Stimulated activated CD4-positive, alpha-beta T cell treated with anti-CD3 and anti-CD28 coated beads, Interleukin-1b, Interleukin-23, amount 100 ng/mL, for 4 hours (primary cell): ENCODE measurements around the gene AGMO.
"Not testable (repeated sequence)": the region's sequence is repeated elsewhere in the genome, so short reads cannot be mapped to it uniquely, and the experiment has no call there.

Experiments used
- DNase-seq, 2 donors: peaks; one replicate each; pipeline ENCODE4 v3.0.0-alpha.2; 2020; ENCODE audit warnings: low read depth in 2 of 2

The AGMO gene

DNA sequence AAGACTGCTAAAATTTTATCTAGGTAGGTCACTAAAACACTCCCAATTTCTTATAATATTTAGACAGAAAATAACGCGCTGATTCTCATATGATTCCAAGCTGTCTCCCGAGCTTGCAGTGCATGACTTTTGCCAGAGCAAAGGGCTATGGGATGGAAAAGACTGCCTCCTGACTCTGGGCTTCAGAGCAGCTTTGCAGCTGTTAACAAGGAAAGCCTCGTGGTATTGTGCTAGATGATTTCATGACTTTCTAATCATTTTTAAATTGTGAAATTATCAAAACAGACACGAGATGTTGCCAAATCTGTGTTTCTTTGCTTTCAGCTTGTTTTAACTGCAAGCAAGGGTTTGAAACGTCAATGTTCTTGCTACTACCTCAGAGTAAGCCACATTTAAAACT lies 238.3 kb downstream of the AGMO start:
- no peak for DNase-seq

DNA sequence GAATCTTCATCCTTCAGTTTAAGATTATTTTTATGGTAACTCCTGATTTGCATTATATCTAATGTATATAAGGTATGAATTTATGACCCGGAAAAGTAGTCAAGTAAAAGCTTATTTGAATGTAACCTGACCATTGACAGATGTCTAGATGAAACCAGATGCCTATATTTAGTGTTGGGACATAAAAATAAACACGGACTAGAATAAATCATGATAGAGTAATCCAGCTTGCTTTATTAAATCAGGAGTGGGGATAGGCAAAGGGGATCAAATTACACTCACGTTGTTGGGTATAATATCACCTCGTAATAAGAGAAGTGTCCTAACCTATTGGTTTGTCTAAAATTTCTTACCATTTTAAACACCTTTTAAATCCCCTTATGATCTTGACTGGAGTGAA lies 244.6 kb downstream of the AGMO start:
- no peak for DNase-seq

GRCh38 chr7:15315678-15316077 lies 246.1 kb downstream of the AGMO start:
- no peak for DNase-seq

DNA sequence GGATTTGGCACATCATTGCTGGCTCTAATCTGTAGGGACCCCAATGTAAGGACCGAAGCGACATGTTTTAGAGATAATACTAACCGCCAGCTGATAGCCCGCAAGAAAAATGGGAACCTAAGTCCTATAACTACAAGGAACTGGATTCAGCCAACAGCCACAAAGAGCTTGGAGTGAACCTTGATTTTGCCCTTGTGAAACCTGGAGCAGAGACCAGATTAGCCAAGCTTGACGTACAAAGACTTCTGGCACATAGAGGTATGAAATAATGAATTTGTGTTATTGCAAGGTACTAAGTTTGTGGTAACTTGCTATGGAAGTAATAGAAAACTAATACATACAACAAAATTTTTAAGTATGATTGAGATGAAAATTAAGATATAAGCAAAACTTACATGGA lies 246.9 kb downstream of the AGMO start:
- DNase-seq, result no peak

DNA sequence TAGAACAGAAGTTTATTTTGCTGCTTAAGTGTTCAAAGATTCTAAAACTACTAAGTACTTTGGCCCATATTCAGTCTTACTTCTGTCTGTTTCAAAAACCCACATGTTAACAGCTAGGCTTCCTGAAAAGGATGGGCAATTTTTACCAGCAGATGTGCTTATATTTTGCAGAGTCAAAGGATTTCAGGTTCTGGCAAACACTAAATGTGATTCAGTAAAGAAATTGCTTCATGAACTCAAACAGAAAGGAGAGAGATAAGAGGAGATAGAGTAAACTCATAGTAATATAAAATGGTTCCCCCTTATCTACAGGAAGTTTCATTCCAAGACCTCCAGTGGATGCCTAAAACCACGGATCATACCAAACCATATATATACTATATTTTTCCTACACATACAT lies 248.5 kb downstream of the AGMO start:
- no peak for DNase-seq

DNA sequence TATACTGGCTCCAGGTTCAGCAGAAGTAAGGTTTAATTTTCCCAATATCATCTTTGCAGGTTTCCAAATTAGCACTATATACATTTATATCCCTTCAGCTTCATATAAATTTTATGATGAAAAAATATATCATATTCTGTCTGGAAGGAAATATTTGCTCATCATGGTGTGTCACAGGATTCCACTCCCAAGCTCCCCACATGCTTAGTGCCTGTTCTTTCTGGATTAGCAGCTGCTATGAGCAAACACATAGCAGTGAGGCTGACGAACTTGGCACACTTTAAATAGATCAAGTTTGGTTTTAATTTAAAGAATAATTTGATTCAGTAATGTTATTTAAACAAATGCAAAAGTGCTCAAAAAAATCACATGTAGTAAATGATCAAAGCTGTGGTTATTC lies 251.9 kb downstream of the AGMO start:
- DNase-seq, result no peak

DNA sequence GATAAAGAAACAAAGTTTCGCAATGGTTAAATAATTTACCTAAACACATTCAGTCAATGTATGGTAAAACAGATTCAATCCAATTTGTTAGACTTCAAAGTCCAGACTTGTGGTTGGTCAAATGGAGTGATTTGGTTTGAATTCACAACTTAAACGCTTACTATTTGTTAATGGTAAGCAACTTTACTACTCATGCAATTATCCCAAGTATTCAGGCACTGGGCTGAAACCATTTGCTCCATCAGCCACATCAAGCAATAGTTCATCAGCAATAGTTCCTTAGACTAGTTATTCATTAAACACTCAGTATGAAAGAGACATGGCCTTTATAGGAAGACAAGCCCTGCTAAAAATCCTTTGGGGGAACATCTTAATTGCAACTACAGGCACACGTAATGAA lies 253.0 kb downstream of the AGMO start:
- no peak for DNase-seq

GRCh38 chr7:15306296-15306695 lies 255.5 kb downstream of the AGMO start:
- DNase-seq, result no peak

DNA sequence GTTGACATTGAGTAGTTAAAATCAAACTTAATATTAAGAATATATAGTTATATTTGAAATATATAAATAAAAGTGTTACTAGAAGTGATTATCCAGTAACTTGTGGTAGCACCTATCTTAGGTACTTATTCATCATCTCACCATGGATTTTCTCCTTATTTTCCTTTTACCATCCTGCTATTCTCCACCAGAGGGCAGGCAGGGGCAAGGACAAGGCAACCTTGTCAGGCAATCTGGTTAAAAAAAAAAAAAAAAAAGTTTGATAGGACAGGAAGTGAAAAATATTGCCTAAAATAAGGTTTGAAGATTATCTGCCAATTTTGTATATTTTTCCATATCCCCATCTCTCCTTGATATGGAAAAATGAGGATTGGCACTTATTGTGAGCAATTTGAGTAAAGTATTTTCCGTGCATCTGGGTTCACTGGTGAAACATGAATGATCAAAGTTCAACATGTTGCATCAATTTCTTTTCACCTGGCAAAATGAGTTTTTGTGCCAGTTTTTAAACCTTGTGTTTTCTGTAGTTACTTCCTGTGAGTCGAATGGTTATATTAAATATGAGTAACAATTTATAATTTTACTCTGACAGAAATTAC lies 256.7 kb downstream of the AGMO start:
- DNase-seq, result no peak

GRCh38 chr7:15303357-15303756 lies 258.5 kb downstream of the AGMO start:
- DNase-seq, result no peak

DNA sequence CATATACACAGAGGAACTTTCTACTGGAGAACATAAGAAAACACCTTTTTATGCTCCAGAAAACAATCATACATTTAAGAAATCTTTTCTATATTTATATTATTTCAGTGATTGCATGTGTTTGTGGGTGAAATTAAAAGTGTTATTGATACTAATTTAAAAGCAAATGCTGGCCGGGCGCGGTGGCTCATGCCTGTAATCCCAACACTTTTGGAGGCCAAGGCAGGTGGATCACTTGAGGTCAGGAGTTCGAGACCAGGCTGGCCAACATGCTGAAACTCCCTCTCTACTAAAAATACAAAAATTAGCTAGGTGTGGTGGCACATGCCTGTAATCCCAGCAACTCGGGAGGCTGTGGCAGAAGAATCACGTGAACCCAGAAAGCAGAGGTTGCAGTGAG lies 260.8 kb downstream of the AGMO start:
- DNase-seq, result not testable (repeated sequence)

DNA sequence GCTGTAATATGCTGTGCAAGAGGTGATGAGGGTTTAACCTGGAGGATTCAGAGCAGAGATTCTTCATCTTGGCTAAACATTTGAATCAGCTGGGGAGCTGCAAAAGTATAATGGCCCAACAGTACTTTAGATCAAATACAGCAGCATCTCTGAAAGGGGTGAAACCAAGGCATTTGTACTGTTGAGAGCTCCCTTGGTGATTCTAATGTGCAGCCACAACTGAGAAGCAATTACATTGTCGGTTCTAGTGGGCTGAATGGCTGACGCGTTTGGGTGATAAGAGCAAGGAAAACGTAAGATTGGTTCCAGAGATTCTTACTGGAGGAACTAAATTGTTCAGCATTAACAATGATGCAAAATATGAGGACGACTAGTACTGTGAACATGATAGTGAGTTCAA lies 269.7 kb downstream of the AGMO start:
- DNase-seq, result no peak

GRCh38 chr7:15291699-15292098 lies 270.1 kb downstream of the AGMO start:
- no peak for DNase-seq

DNA sequence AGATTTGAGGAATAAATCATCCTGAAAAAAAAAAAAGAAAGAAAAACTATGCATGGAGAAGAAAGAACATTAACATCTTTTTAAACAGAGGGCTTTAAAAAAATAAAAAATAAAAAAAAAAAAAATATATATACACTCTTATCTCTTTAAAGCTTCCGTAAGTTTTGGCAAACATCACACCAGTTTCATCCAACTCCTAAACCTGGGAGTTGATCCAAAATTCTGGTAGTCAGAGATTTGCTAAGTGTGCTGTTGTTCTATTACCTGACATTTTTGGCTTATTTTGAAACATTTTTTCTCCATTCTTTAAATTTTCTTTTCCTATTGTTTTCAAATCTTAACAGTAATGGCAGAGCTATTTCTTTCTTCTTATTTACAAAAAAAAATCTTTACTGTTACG lies 273.1 kb downstream of the AGMO start:
- DNase-seq, result no peak

- no peak for DNase-seq
These were observed 277.4 kb downstream of the AGMO start for GRCh38 chr7:15284396-15284795.

GRCh38 chr7:15280078-15280733 lies 281.6 kb downstream of the AGMO start:
- no peak for DNase-seq

DNA sequence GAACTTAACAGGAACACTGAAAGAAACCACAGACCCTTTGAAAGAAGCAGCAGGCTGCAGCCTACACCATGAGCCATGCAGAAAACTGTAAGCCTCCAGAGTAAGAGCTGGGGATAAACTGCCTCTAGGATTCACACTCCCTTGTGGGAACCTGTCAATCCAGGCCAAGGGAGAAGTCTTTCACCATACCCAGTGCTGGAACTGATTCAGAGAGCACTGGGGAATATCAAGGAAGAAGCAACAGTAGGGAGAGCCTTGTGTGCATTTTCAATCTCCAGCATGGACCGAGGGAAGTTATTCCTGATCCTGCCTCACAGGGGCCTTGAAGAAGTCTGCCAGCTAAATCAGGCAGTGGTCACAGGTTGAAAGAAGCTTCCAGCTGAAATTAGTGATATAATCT lies 282.2 kb downstream of the AGMO start:
- no peak for DNase-seq

DNA sequence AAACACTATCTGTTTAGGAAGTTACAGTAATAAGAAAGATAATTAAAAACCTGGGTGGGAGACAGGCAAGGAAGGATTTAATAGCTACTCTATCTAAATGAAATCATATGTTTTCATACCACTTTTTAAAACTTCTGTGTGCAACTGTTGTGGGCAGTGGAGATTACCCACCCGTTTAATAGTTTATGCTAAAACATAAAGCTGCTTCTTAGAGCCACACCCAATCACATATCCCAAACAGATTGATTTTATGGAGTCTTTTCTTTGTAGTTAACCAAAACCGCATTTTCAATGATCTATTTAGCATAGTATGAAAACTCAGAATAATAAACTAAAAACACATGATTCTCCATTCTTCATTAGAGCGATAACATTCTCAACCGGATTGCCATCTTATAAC lies 304.1 kb downstream of the AGMO start:
- no peak for DNase-seq

GRCh38 chr7:15252181-15252580 lies 309.6 kb downstream of the AGMO start:
- DNase-seq, result no peak

GRCh38 chr7:15248514-15248913 lies 313.3 kb downstream of the AGMO start:
- no peak for DNase-seq

- DNase-seq, result no peak
These were observed 316.0 kb downstream of the AGMO start for GRCh38 chr7:15245831-15246230.

GRCh38 chr7:15239801-15240200 lies 322.0 kb downstream of the AGMO start:
- DNase-seq, result no peak

DNA sequence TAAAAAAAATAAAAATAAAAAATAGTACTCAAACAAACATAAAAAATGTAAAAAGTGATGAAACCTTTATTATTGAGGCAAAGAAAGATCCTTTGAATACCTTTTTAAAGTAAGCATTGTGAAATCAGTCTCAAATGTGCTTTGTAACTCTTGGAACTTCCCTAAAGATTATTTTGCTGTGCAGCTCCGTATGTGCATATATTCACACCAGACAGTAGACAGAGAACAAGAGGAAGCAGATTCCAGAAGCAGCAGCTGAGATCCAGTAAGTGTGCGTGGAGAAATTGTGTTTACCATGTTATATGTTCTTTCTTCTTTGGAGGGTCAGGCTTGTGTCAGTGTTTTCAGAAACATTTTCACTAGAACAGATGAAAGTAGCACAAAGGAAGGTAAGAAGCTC lies 324.9 kb downstream of the AGMO start:
- no peak for DNase-seq

GRCh38 chr7:15234431-15234830 lies 327.4 kb downstream of the AGMO start:
- DNase-seq, result no peak
